ENCODE measurements around the gene BCL3.

Gene BCL3

DNA sequence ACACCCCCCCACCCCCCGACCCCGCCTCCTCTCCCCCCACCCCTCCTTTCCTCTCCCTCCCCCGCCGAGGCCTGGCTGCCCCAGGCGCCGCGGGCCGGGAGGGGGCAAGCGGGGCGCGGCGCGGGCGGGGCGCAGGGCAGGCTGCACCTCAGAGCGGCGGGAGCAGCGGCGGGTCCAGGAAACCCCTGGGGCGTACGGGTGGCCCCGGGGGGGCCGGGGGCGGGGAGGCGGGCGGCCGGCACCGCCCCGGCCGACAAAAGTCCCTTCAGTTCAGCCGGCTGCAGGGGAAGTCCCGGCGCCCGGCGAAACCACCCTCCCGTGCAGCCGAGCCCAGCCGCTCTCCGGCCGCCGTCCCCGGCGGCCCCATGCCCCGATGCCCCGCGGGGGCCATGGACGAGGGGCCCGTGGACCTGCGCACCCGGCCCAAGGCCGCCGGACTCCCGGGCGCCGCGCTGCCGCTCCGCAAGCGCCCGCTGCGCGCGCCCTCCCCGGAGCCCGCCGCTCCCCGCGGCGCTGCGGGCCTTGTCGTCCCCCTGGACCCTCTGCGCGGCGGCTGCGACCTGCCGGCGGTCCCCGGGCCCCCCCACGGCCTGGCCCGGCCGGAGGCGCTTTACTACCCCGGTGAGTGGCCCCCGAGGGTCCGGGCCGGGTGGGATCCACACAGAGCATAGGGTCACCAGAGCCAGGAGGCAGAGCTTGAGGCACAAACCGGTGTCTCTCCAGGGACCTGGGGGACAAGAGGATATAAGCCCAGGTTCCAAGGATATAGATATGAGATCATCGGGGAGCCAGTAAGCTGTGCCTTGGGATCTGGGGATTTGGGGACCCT lies at the start of gene BCL3:
TSS of gene BCL3 (plus strand) at position 283 of the 829 bp plus-strand sequence. CDS start at position 366, 83 bp downstream.
- peak within 1 kb of the TSS; percentile 96 for H3K27ac ChIP-seq
- peak; percentile 51 for TF ChIP-seq ZFX (IDR thresholded peaks at IDR 0.05)
- no peak for TF ChIP-seq CTCF (conservative IDR thresholded peaks at IDR 0.05)

GRCh38 chr19:44700547-44700946 lies 48.0 kb upstream of the BCL3 start:
- H3K27ac ChIP-seq: no peak overlapping the region
- TF ChIP-seq ZFX (IDR thresholded peaks at IDR 0.05) (no peak), CTCF (conservative IDR thresholded peaks at IDR 0.05) (no peak)

DNA sequence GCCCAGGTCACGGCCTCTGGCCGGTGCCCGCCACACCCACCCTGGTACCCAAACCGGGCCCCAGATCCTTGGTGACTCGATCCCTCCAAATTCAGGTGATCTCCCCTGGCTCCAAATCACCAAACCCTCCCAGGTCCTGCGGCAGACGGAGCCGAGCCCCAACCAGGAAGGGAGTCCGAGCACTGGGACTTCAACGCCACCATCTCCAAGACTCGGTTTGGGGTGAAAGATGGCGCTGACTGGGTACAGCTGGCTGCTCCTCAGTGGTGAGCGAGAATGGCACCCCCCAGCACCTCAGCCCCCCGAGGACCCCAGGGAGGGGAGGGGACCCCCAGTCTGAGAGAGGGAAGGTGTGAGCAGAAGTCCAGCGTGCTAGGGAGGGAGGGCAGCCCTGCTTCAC lies 47.3 kb upstream of the BCL3 start:
- no peak overlapping the region for H3K27ac ChIP-seq
- no peak for TF ChIP-seq ZFX (IDR thresholded peaks at IDR 0.05)
- TF ChIP-seq CTCF (conservative IDR thresholded peaks at IDR 0.05): no peak

- H3K27ac ChIP-seq: no peak overlapping the region
- TF ChIP-seq CTCF (conservative IDR thresholded peaks at IDR 0.05) (no peak), ZFX (IDR thresholded peaks at IDR 0.05) (no peak)
Measured at GRCh38 chr19:44702551-44703176, 45.8 kb upstream of the BCL3 start.

- H3K27ac ChIP-seq: no peak overlapping the region
Measured at GRCh38 chr19:44703336-44704078, 45.0 kb upstream of the BCL3 start.

GRCh38 chr19:44704982-44705381 lies 43.5 kb upstream of the BCL3 start:
- H3K27ac ChIP-seq: no peak overlapping the region
- TF ChIP-seq CTCF (conservative IDR thresholded peaks at IDR 0.05) (no peak), ZFX (IDR thresholded peaks at IDR 0.05) (no peak)

More at GRCh38 chr19:44703336-44704078, 45.0 kb upstream of the BCL3 start:
- TF ChIP-seq CTCF (conservative IDR thresholded peaks at IDR 0.05): no peak

All from C4-2B (cell line).